ENCODE measurements around the gene LRP5. TPM values are rescaled to one million over a fixed set of nuclear protein-coding genes. Genes with fewer than 3 reads are reported as not detected.
"Not testable (repeated sequence)": the region's sequence is repeated elsewhere in the genome, so short reads cannot be mapped to it uniquely, and the experiment has no call there.

Gene LRP5
- total RNA-seq, 1 donor from 2014 or later, result 101 TPM

DNA sequence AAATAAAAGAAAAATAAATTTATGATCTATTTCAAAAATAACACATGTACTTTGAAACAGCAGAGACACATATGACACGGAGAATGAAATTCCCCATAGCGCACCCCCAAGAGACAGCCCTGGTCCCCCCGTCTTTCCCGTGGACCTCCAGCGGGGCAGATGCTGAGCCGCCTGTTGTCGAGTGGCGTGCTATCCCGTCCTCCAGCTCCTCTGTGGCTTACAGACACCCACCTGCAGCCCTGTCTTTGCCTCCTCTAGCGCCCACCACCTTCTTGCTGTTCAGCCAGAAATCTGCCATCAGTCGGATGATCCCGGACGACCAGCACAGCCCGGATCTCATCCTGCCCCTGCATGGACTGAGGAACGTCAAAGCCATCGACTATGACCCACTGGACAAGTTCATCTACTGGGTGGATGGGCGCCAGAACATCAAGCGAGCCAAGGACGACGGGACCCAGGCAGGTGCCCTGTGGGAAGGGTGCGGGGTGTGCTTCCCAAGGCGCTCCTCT, 103.7 kb downstream of the LRP5 start:
- no peak for DNase-seq (ENCODE audit: low read depth in 2 of 2)

- DNase-seq (ENCODE audit: low read depth in 2 of 2), result no peak
Measured at GRCh38 chr11:68418648-68419047, 106.3 kb downstream of the LRP5 start.

GRCh38 chr11:68420171-68420570, 107.8 kb downstream of the LRP5 start:
- no peak for DNase-seq (ENCODE audit: low read depth in 2 of 2)

- DNase-seq (ENCODE audit: low read depth in 2 of 2), result no peak
Measured at GRCh38 chr11:68423481-68423880, 111.1 kb downstream of the LRP5 start.

DNA sequence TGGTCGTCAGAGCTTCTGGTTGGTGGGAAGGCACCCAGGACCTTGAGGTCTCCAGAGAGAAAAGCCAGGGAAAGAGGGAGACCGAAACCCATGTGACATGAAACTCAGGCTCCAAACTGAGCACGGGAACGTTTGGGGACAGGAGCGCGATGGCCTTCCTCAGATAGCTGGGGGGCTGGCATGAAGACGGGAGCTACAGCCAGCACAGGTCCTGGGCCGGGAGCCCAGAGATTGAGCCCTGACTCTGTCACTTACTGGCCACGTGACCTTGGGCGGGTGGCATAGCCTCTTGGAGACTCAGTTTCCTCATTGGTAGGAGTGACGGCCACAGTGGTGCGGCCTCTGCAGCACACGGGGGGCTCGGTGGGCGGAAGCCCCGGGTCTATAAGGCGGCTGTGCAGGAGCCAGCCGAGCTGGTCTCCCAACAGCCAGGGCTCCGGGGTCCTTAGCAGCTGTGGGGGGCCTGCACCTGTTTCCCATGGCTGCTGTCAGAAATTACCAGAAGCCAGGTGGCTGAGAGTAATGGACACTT, 111.8 kb downstream of the LRP5 start:
- DNase-seq (ENCODE audit: low read depth in 2 of 2), result no peak

- DNase-seq (ENCODE audit: low read depth in 2 of 2), result no peak
Measured at GRCh38 chr11:68424981-68425865, 112.8 kb downstream of the LRP5 start.

GRCh38 chr11:68425866-68426380, 113.5 kb downstream of the LRP5 start:
- no peak for DNase-seq (ENCODE audit: low read depth in 2 of 2)

DNA sequence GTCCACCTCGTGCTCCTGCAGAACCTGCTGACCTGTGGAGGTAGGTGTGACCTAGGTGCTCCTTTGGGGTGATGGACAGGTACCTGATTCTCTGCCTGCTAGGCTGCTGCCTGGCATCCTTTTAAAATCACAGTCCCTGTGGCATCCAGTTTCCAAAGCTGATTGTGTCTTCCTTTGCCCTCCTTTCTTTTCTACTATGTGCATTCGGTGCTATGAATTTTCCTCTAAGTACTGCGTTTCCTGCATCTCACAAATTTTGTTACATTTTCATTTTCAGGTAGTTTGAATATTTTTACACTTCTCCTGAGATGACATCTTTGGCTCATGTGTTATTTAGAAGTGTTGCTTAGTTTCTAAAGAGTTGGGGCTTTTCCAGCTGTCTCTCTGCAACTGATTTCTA, 117.3 kb downstream of the LRP5 start:
- DNase-seq (ENCODE audit: low read depth in 2 of 2), result no peak

DNA sequence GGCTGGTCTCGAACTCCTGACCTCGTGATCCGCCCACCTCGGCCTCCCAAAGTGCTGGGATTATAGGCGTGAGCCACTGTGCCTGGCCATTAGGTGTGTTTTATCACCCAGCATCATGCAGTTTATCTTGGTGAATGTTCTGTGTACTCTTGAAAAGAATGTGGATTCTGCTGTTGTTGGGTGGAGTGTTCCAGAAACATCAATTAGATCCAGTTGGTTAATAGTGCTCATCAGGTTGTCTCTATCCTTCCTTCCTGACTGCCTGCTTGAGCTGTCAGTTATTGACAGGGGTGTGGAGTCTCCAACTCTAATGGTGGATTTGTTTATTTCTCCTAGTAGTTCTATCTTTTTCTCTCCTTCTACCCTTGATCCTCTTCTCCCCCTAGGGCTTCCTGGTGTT, 118.0 kb downstream of the LRP5 start:
- no peak for DNase-seq (ENCODE audit: low read depth in 2 of 2)

- no peak for DNase-seq (ENCODE audit: low read depth in 2 of 2)
Measured at GRCh38 chr11:68430801-68431200, 118.4 kb downstream of the LRP5 start.

GRCh38 chr11:68431984-68432645, 119.7 kb downstream of the LRP5 start:
- DNase-seq (ENCODE audit: low read depth in 2 of 2), result no peak

- DNase-seq (ENCODE audit: low read depth in 2 of 2), result no peak
Measured at GRCh38 chr11:68432874-68433273, 120.5 kb downstream of the LRP5 start.

DNA sequence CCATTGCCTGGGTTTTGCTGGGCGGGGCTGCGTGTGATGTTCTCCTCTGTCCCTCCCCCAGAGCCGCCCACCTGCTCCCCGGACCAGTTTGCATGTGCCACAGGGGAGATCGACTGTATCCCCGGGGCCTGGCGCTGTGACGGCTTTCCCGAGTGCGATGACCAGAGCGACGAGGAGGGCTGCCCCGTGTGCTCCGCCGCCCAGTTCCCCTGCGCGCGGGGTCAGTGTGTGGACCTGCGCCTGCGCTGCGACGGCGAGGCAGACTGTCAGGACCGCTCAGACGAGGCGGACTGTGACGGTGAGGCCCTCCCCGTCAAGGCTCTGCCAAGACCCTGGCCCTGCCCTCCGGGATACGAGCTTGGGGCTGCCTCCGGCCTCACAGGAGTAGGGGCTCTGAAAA, 121.2 kb downstream of the LRP5 start:
- DNase-seq (ENCODE audit: low read depth in 2 of 2), result no peak

- DNase-seq (ENCODE audit: low read depth in 2 of 2), result not testable (repeated sequence)
Measured at GRCh38 chr11:68434159-68434558, 121.8 kb downstream of the LRP5 start.

DNA sequence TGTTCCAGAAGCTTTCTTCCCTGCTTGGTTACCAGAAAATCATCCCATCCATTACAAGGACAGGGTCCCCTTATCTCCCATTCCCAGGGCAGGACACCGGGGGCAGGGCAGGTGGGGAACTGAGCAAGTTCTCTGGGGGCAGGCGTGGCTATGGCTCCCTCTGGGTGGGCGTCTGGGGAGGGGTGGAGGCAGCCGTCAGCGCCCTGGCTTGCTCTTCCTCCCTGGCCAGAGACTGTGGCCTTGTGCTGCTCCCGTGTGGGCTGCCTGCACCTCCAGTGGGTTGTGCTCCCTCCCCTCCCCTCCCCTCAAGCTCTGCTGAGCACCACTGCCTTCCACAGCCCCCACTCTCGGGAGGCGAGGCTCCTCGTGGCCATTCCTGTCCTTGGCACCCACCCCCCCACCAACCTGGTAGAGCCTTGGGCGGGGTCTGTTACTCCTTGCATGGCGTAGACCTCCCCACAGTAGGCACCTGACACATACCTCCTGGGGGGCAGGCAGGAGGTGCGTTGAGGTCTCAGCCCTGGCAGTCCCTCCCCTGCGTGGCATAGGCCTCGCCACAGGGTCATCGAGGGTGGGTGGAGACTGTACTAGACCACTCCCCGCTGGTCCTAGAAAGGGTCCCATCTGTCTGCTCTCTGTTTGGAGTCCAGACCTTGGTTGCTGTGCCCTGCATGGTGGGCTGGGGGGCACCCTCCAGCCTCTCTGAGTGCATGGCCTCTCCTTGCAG, 123.9 kb downstream of the LRP5 start:
- DNase-seq (ENCODE audit: low read depth in 2 of 2), result no peak

DNA sequence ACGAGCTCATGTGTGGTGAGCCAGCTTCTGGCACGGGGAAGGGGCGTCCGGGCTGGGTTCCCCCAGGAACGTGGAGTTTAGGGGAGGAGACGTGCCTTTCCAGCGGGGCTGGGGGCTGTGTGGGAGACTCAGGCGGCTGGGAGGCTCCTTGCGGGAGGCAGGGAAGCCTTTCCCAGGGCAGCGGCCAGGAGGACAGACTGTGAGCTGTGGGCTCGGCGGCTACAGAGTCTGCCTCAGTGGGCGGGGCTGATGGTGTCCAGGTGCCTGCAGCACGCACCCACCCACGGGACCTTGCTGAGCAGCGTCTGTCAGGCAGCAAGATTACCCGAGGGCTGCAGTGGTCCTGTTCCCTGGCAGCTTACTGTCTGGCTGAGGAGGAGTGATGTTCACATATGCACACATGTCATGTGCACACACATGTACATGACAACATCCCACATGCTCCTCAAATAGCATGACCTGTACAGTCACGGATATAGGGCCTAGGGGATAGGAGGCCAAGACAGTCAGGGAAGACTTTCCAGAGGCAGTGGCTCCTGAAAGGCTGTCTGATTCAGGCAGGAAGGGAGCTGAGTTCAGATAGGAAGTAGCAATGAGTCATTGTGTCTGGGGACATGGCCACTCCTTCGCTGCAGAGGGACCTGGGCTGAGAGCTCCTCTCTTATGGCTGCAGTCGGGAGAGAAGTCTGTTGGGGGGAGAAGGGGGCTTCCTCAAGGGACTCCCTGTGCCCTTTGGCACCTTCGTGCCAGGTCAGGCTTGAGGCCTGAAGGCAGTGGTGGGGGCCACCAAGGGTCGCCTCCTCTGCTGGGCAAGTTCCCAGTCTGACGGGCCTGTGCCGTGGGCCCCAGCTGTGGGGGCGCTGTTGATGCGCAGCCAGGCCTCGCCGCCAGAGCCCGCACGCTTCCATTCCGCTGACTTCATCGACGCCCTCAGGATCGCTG, 124.9 kb downstream of the LRP5 start:
- DNase-seq (ENCODE audit: low read depth in 2 of 2), result peak; percentile 85 to 93

DNA sequence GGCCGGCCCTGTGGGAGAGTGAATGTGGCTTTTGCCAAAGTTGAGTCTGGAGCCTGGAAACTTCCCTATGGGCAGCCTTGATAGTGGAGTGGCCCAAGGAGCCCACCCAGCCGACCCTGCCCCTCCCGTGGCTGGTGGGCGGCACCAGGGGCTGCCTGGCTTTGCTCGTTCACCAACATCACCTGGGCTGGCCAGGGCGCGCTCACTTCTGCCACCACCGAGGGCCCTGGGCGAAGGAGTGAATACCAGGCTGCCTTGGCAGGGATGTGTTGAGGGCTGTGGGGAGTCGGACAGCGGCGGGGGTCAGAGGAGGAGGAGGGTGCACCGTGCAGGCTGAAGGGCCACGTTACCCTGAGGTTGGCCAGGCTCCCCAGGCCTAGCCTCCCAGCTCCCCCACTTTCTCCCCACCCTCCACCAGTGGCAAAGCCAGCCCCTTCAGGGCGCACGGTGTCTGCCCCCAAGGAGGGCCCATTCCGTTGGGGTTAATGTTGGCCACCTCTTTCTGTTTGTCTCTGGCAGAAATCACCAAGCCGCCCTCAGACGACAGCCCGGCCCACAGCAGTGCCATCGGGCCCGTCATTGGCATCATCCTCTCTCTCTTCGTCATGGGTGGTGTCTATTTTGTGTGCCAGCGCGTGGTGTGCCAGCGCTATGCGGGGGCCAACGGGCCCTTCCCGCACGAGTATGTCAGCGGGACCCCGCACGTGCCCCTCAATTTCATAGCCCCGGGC, 125.7 kb downstream of the LRP5 start:
- no peak for DNase-seq (ENCODE audit: low read depth in 2 of 2)

- DNase-seq (ENCODE audit: low read depth in 2 of 2), result no peak
Measured at GRCh38 chr11:68438658-68439259, 126.4 kb downstream of the LRP5 start.

DNA sequence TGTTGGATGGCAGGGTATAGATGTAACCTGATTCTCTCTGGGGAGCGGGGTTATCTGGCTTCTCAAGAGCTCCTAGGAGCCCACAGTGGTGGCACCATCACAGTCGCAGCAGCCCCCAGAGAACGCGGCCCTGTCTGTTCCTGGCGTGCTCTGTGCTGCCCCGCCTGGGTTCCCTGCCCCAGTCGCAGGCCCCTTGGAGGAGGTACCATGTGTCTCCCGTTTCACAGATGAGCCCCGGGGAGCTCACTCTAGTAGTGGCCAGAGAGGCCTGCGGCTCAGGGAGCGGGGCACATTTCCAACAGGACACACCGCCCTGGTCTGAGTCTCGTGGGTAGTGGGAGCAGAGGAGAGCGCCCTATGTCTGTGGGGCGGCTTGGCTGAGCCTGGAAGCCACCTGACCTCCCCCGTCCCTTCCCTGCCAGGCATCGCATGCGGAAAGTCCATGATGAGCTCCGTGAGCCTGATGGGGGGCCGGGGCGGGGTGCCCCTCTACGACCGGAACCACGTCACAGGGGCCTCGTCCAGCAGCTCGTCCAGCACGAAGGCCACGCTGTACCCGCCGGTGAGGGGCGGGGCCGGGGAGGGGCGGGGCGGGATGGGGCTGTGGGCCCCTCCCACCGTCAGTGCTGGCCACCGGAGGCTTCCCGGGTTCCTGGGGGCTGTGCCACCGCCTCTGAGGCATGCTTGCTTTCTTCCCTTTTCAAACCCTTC, 127.1 kb downstream of the LRP5 start:
- peak in 1 of 2 donors; percentile 56 for DNase-seq (ENCODE audit: low read depth in 2 of 2)

Measured in lung microvascular endothelial cell (primary cell).